PFSK-1 (cell line): Measurements from ENCODE around the gene AFAP1L2.

Source experiments
- POLR2AphosphoS5 ChIP-seq: IDR thresholded peaks from 2 replicates; pipeline ENCODE4 v1.6.1; 2012; ENCODE audit warnings: low read depth, mild to moderate bottlenecking, control low read depth, low read length, moderate library complexity
- REST ChIP-seq, 2 experiments: IDR thresholded peaks; 2 replicates each; pipeline versions ENCODE4 v1.6.1 to v1.8.0; 2011 to 2012; ENCODE audit warnings: low read depth in 2 of 2, low read length in 2 of 2, control low read depth in 1 of 2, inconsistent platforms in 1 of 2, mild to moderate bottlenecking in 1 of 2, moderate library complexity in 1 of 2; ENCODE audit not compliant: insufficient read depth in 1 of 2

DNA sequence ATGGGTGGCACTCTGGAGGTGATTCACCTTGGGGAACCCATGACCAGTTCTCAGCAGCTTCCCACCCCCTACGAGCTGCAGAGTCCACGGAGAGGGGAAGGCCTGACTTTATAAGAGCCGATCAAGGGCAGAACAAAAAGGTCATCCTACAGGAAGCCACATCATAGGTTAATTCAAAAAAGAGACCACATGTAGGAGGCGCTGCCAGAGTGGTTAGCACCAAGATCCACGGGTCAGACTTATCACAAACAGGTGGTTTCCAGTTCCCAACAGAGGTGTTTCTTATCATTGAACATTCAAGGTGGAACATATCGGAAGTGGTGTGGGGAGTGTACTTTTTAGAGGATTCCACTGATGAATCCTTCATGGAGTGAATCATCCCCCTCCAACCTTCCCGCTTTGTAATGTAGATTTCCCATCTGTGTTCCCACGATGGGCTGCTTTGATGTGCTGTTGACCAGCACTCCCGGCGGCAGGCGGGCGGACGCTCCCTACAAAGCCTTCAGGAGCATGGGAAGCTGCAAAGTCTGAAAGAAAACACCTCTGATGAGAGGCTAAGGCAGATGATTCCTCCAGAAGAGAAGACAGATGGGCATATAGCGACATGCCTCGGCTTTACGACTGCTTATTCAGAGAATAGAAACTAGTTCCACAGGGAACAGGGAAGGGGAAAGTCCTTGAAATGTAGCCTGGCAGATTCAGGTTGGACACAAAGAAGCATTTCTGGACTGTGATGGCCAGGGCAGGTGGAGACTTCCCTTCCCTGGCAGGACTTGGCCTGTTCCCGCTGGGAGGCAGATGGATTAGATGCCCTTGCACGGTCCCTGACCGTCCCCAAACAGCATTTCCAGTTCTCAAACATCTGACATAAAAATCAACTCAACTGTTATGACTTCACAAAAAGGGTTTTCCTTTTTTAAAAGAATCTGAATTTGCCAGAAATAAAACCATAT, 66.5 kb downstream of the AFAP1L2 start:
- TF ChIP-seq POLR2AphosphoS5 (no peak), REST (IDR thresholded peaks at IDR 0.05; ENCODE audit: insufficient read depth in 1 of 2, low read depth in 2 of 2, low read length in 2 of 2) (no peak)
